Body of pancreas (tissue), 4 donors: ENCODE measurements around the gene INHBC. TPM values are rescaled to one million over a fixed set of nuclear protein-coding genes. Genes with fewer than 3 reads are reported as not detected.

Source experiments
- ATAC-seq: fragments of 150-250 bp; one replicate; pipeline ENCODE4 v1.9.1; 2016
- DNase-seq, 4 donors: peaks; one replicate each; pipeline ENCODE4 v3.0.0-alpha.2; 2019
- H3K27ac ChIP-seq, 4 donors: fragments of 200-600 bp; sonication (generic); 1 replicate in 3 of 4; 2 replicates in 1 of 4; pipeline versions ENCODE4 v1.5.1 to v1.6.1; 2016 to 2019; ENCODE audit warnings: mild to moderate bottlenecking in 1 of 4, mixed read lengths in 1 of 4, moderate library complexity in 1 of 4
- H3K27me3 ChIP-seq, 2 donors: fragments of 200-600 bp; sonication (generic); one replicate each; pipeline ENCODE4 v1.6.0; 2016; ENCODE audit warnings: mild to moderate bottlenecking in 1 of 2
- H3K36me3 ChIP-seq, 2 donors: fragments of 200-600 bp; sonication (generic); replicated peaks in 1 of 2; 2 replicates each; pipeline ENCODE4 v1.5.1; 2016; ENCODE audit warnings: low read depth in 2 of 2; ENCODE audit not compliant: insufficient read depth in 1 of 2
- H3K4me1 ChIP-seq: fragments of 200-600 bp; sonication (generic); one replicate; pipeline ENCODE4 v1.6.0; 2016
- H3K4me3 ChIP-seq, 2 donors: fragments of 200-600 bp; sonication (generic); 1 replicate in 1 of 2; 2 replicates in 1 of 2; pipeline ENCODE4 v1.5.1; 2016 to 2019
- H3K9me3 ChIP-seq, 3 donors: fragments of 200-600 bp; sonication (generic); 1 replicate in 2 of 3; 2 replicates in 1 of 3; pipeline ENCODE4 v1.5.1; 2016
- POLR2A ChIP-seq, 3 donors: fragments of 450-650 bp; IDR thresholded peaks; one replicate each; pipeline ENCODE4 v1.6.1; 2016; ENCODE audit warnings: antibody characterized with exemption in 3 of 3, mild to moderate bottlenecking in 2 of 3
- WGBS, 2 donors: methylation state at CpG; one replicate each; pipeline ENCODE4 v1.1.5; 2017; 5-methylcytosine and 5-hydroxymethylcytosine counted together
- intact Hi-C: fragments of 100-400 bp; cut with DNase I; formaldehyde crosslinking; loops from one replicate; pipeline ENCODE4 v1.15.1; 2023
- total RNA-seq, 2 donors: library from RNA; depleted of rRNA; stranded (reverse); fragments of >200 nt; gene quantifications; one replicate each; pipeline ENCODE4 v1.1.0, GENCODE V29; 2016
- TF ChIP-seq, protein P1 (sequence below), 7 experiments: fragments of 450-650 bp in 4 of 7; fragments of 200-600 bp in 3 of 7; sonication (generic) in 3 of 7; IDR thresholded peaks; one replicate each; pipeline ENCODE4 v1.5.1; 2016 to 2019; ENCODE audit warnings: antibody characterized with exemption in 7 of 7

INHBC gene
- total RNA-seq, 2 donors from 2014 or later = not detected

GRCh38 chr12:57456145-57456700, 21.6 kb downstream of the INHBC start:
- Histone ChIP-seq H3K4me3 (no peak overlapping the region), H3K36me3 (no peaks in the 10 kb centered on the region), H3K27me3 (no peaks in the 10 kb centered on the region), H3K4me1 (peaks cover 18% of the 10 kb centered on the region), H3K27ac (no peak overlapping the region), H3K9me3 (no peaks in the 10 kb centered on the region)
- WGBS, 2 donors = 21 to 27% methylated on average over 14 of the region's 15 CpGs
- DNase-seq (peak in 2 of 4 donors; percentile 52 to 67), ATAC-seq (no peak)
- no peak for TF ChIP-seq POLR2A (IDR thresholded peaks at IDR 0.05)
- TF ChIP-seq, protein P1, sequence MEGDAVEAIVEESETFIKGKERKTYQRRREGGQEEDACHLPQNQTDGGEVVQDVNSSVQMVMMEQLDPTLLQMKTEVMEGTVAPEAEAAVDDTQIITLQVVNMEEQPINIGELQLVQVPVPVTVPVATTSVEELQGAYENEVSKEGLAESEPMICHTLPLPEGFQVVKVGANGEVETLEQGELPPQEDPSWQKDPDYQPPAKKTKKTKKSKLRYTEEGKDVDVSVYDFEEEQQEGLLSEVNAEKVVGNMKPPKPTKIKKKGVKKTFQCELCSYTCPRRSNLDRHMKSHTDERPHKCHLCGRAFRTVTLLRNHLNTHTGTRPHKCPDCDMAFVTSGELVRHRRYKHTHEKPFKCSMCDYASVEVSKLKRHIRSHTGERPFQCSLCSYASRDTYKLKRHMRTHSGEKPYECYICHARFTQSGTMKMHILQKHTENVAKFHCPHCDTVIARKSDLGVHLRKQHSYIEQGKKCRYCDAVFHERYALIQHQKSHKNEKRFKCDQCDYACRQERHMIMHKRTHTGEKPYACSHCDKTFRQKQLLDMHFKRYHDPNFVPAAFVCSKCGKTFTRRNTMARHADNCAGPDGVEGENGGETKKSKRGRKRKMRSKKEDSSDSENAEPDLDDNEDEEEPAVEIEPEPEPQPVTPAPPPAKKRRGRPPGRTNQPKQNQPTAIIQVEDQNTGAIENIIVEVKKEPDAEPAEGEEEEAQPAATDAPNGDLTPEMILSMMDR (IDR thresholded peaks at IDR 0.05) = peak; percentile 45 to 53 (median 48)
- intact Hi-C loops = no loop called here

DNA sequence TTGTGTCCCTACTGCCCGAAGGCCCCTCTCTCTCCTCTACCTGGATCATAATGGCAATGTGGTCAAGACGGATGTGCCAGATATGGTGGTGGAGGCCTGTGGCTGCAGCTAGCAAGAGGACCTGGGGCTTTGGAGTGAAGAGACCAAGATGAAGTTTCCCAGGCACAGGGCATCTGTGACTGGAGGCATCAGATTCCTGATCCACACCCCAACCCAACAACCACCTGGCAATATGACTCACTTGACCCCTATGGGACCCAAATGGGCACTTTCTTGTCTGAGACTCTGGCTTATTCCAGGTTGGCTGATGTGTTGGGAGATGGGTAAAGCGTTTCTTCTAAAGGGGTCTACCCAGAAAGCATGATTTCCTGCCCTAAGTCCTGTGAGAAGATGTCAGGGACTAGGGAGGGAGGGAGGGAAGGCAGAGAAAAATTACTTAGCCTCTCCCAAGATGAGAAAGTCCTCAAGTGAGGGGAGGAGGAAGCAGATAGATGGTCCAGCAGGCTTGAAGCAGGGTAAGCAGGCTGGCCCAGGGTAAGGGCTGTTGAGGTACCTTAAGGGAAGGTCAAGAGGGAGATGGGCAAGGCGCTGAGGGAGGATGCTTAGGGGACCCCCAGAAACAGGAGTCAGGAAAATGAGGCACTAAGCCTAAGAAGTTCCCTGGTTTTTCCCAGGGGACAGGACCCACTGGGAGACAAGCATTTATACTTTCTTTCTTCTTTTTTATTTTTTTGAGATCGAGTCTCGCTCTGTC, 22.3 kb downstream of the INHBC start:
- no peak for ATAC-seq
- DNase-seq = no peak
- TF ChIP-seq, protein P1 (IDR thresholded peaks at IDR 0.05) = no peak
- no peak for TF ChIP-seq POLR2A (IDR thresholded peaks at IDR 0.05)
- H3K9me3 ChIP-seq = no peaks in the 10 kb centered on the region
- no peak overlapping the region for H3K4me3 ChIP-seq
- H3K27me3 ChIP-seq = no peaks in the 10 kb centered on the region
- intact Hi-C loops = no loop called here
- peaks cover 20% of the 10 kb centered on the region for H3K4me1 ChIP-seq
- 65 to 67% methylated on average over 6 of the region's 6 CpGs for WGBS, 2 donors
- H3K27ac ChIP-seq = no peak overlapping the region
- no peaks in the 10 kb centered on the region for H3K36me3 ChIP-seq

- peaks cover 22% of the 10 kb centered on the region for H3K4me1 ChIP-seq
- 30 to 59% methylated on average over 3 of the region's 3 CpGs for WGBS, 2 donors
- H3K27ac ChIP-seq = peak overlapping the region in 3 of 4 donors; percentile 52 to 70 (median 61)
- H3K27me3 ChIP-seq = no peaks in the 10 kb centered on the region
- intact Hi-C loops = no loop called here
- TF ChIP-seq POLR2A (IDR thresholded peaks at IDR 0.05) = no peak
- TF ChIP-seq, protein P1 (IDR thresholded peaks at IDR 0.05) = no peak
- no peaks in the 10 kb centered on the region for H3K9me3 ChIP-seq
- no peak for DNase-seq
- no peaks in the 10 kb centered on the region for H3K36me3 ChIP-seq
- ATAC-seq = no peak
- H3K4me3 ChIP-seq = no peak overlapping the region
These were observed 24.1 kb downstream of the INHBC start for GRCh38 chr12:57458665-57459054.

GRCh38 chr12:57459055-57459749, 24.6 kb downstream of the INHBC start:
- H3K36me3 ChIP-seq = no peaks in the 10 kb centered on the region
- no peaks in the 10 kb centered on the region for H3K9me3 ChIP-seq
- H3K4me1 ChIP-seq = peaks cover 22% of the 10 kb centered on the region
- intact Hi-C loops = no loop called here
- H3K27ac ChIP-seq = peak overlapping the region; percentile 16 to 70 (median 56)
- H3K27me3 ChIP-seq = no peaks in the 10 kb centered on the region
- DNase-seq (peak; percentile 93 to 95 (median 94)), ATAC-seq (peak; percentile 80)
- 0% methylated on average over 12 to 24 of the region's 24 CpGs for WGBS, 2 donors
- peak in 2 of 3 donors; percentile 12 to 22 for TF ChIP-seq POLR2A (IDR thresholded peaks at IDR 0.05)
- TF ChIP-seq, protein P1 (IDR thresholded peaks at IDR 0.05) = peak; percentile 88 to 98 (median 95)
- peak overlapping the region; percentile 40 to 75 for H3K4me3 ChIP-seq
